ENCODE results near the gene CNTNAP5. TPM values are rescaled to one million over a fixed set of nuclear protein-coding genes. Genes with fewer than 3 reads are reported as not detected.

Gene CNTNAP5
- total RNA-seq, 1 experiment from 2014 or later, result not detected

DNA sequence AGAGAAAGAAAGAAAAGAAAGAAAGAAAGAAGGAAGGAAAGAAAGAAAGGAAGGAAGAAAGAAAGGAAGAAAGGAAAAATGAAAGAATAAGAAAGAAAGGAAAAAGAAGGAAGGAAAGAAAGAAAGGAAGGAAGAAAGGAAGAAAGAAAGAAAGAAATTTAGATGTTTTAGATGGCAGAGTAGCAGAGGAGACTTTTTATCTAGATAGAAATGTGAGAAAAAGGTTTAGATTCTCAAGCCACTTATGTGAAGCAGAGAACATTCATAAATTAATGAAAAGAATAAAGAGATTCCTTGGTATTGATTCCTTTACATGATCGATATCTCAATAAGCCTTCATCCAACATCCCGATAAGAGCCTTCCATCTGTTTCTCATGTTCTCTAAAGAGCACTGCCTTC, 513.5 kb downstream of the CNTNAP5 start:
- Histone ChIP-seq H3K27ac (ENCODE audit: low read length) (no peak overlapping the region), H3K36me3 (ENCODE audit: control insufficient read depth, insufficient read depth, low read length) (no peaks in the 10 kb centered on the region; the same call in 1 of the 2 replicates), H3K9me3 (ENCODE audit: control insufficient read depth, insufficient read depth, low read depth, low read length) (no peaks in the 10 kb centered on the region), H3K4me1 (ENCODE audit: control insufficient read depth, insufficient read depth, low read length) (no peaks in the 10 kb centered on the region), H3K4me3 (ENCODE audit: low read depth in 2 of 2, low read length in 2 of 2) (no peak overlapping the region), H3K27me3 (ENCODE audit: control insufficient read depth, insufficient read depth, low read length) (no peaks in the 10 kb centered on the region)
- intact Hi-C loops (cut with micrococcal nuclease; ENCODE audit: unreplicated experiment) (no loop called here), in situ Hi-C loops (cut with HindIII; ENCODE audit: low pct_unique_long_range_greater_than_20kb, low sequenced_read_pairs) (no loop called here)
- no peak for ATAC-seq
- POLR2A ChIA-PET, result no interaction called here
- no peak for DNase-seq (ENCODE audit: low read depth, low spot score)
- CTCF ChIA-PET, result no interaction called here
- TF ChIP-seq SIN3A (IDR thresholded peaks at IDR 0.05; ENCODE audit: borderline replicate concordance, insufficient read depth, low read depth, low read length) (no peak), TCF7L2 (IDR thresholded peaks at IDR 0.05; ENCODE audit: low read depth, low read length) (no peak), POLR2AphosphoS5 (IDR thresholded peaks at IDR 0.05; ENCODE audit: low read depth, low read length) (no peak)
- TF ChIP-seq, protein P1, sequence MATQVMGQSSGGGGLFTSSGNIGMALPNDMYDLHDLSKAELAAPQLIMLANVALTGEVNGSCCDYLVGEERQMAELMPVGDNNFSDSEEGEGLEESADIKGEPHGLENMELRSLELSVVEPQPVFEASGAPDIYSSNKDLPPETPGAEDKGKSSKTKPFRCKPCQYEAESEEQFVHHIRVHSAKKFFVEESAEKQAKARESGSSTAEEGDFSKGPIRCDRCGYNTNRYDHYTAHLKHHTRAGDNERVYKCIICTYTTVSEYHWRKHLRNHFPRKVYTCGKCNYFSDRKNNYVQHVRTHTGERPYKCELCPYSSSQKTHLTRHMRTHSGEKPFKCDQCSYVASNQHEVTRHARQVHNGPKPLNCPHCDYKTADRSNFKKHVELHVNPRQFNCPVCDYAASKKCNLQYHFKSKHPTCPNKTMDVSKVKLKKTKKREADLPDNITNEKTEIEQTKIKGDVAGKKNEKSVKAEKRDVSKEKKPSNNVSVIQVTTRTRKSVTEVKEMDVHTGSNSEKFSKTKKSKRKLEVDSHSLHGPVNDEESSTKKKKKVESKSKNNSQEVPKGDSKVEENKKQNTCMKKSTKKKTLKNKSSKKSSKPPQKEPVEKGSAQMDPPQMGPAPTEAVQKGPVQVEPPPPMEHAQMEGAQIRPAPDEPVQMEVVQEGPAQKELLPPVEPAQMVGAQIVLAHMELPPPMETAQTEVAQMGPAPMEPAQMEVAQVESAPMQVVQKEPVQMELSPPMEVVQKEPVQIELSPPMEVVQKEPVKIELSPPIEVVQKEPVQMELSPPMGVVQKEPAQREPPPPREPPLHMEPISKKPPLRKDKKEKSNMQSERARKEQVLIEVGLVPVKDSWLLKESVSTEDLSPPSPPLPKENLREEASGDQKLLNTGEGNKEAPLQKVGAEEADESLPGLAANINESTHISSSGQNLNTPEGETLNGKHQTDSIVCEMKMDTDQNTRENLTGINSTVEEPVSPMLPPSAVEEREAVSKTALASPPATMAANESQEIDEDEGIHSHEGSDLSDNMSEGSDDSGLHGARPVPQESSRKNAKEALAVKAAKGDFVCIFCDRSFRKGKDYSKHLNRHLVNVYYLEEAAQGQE (IDR thresholded peaks at IDR 0.05; ENCODE audit: insufficient read depth in 1 of 2, low read depth in 2 of 2, low read length in 1 of 2), result no peak
- TF ChIP-seq, protein P2, sequence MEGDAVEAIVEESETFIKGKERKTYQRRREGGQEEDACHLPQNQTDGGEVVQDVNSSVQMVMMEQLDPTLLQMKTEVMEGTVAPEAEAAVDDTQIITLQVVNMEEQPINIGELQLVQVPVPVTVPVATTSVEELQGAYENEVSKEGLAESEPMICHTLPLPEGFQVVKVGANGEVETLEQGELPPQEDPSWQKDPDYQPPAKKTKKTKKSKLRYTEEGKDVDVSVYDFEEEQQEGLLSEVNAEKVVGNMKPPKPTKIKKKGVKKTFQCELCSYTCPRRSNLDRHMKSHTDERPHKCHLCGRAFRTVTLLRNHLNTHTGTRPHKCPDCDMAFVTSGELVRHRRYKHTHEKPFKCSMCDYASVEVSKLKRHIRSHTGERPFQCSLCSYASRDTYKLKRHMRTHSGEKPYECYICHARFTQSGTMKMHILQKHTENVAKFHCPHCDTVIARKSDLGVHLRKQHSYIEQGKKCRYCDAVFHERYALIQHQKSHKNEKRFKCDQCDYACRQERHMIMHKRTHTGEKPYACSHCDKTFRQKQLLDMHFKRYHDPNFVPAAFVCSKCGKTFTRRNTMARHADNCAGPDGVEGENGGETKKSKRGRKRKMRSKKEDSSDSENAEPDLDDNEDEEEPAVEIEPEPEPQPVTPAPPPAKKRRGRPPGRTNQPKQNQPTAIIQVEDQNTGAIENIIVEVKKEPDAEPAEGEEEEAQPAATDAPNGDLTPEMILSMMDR (IDR thresholded peaks at IDR 0.05), result no peak
- no TSS peak for BruUV-seq (replicated peaks)

DNA sequence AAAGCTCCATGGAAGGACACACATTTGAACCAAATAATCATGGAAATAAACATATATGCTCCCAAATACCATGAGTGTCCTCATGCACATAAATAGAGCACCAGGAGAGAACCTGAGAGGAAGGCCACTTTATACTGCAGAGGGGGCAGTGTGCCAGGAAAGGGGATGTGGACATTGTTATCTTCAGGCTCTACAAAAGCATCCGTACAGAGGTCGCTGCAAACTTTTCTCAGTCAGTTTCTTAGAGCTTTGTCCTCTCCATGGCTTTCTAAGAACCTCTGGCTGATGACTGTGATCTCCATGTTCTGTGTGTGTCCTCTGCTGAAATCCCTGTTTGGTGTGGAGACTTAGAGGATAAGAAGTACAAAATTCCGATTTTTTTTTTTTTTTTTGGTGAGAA, 515.7 kb downstream of the CNTNAP5 start:
- Histone ChIP-seq H3K4me3 (ENCODE audit: low read depth in 2 of 2, low read length in 2 of 2) (no peak overlapping the region), H3K36me3 (ENCODE audit: control insufficient read depth, insufficient read depth, low read length) (no peaks in the 10 kb centered on the region; the same call in 1 of the 2 replicates), H3K27me3 (ENCODE audit: control insufficient read depth, insufficient read depth, low read length) (no peaks in the 10 kb centered on the region), H3K4me1 (ENCODE audit: control insufficient read depth, insufficient read depth, low read length) (no peaks in the 10 kb centered on the region), H3K27ac (ENCODE audit: low read length) (no peak overlapping the region), H3K9me3 (ENCODE audit: control insufficient read depth, insufficient read depth, low read depth, low read length) (no peaks in the 10 kb centered on the region)
- ChIA-PET POLR2A (no interaction called here), CTCF (no interaction called here)
- no peak for ATAC-seq
- intact Hi-C loops (cut with micrococcal nuclease; ENCODE audit: unreplicated experiment), result no loop called here
- in situ Hi-C loops (cut with HindIII; ENCODE audit: low pct_unique_long_range_greater_than_20kb, low sequenced_read_pairs), result no loop called here
- DNase-seq (ENCODE audit: low read depth, low spot score), result no peak
- TF ChIP-seq TCF7L2 (IDR thresholded peaks at IDR 0.05; ENCODE audit: low read depth, low read length) (no peak), POLR2AphosphoS5 (IDR thresholded peaks at IDR 0.05; ENCODE audit: low read depth, low read length) (no peak), SIN3A (IDR thresholded peaks at IDR 0.05; ENCODE audit: borderline replicate concordance, insufficient read depth, low read depth, low read length) (no peak)
- TF ChIP-seq, protein P1 (IDR thresholded peaks at IDR 0.05; ENCODE audit: insufficient read depth in 1 of 2, low read depth in 2 of 2, low read length in 1 of 2), result no peak
- TF ChIP-seq, protein P2 (IDR thresholded peaks at IDR 0.05), result no peak
- no TSS peak for BruUV-seq (replicated peaks)
